22Rv1 (cell line): Measurements from ENCODE around the gene SIPA1L2.

Experiments
- CTCF ChIP-seq: fragments of 450-650 bp; IDR thresholded peaks from 2 replicates; pipeline ENCODE4 v1.5.1; 2017; ENCODE audit warnings: mild to moderate bottlenecking
- ZFX ChIP-seq: fragments of 450-650 bp; IDR thresholded peaks from 2 replicates; pipeline ENCODE4 v1.6.1; 2017; ENCODE audit warnings: antibody characterized with exemption, borderline replicate concordance

- TF ChIP-seq CTCF (no peak), ZFX (no peak)
Observed at GRCh38 chr1:232643251-232643650, 13.3 kb upstream of the SIPA1L2 start.
